GM20000 (cell line): ENCODE measurements around the gene TAL1.

Experiments used
- DNase-seq: peaks from one replicate; pipeline ENCODE4 v3.0.0; 2012; ENCODE audit warnings: low spot score
- CTCF ChIP-seq: IDR thresholded peaks from 2 replicates; pipeline ENCODE4 v1.5.1; 2012; ENCODE audit warnings: mild to moderate bottlenecking, control low read depth; ENCODE audit errors: extremely low read depth, missing control alignments

Gene TAL1

DNA sequence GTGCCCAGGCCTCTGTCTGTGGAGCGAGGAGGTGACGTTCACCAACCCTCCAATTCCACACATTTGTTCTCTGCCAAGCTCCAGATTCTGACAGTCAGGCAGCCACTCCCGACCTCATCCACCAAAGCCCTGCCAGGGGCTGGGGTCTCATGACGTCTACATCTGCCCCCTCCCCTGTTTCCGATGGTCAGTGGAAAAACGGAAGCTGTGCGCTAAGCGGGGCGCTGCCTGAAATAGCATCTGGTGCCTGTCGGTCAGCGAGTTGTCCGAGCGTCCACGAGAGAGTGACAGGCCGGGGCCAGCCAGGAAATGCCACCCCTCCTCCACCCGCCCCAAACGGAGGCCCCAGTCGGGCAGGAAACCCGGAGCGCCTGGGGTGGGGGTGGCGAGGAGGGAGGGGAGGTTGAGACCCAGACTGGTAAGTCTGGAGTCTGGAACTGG, 3.2 kb upstream of the TAL1 start:
- DNase-seq, result peak; percentile 25
- no peak for TF ChIP-seq CTCF

- DNase-seq, result peak; percentile 10
Measured at GRCh38 chr1:47233186-47233585, 1.2 kb upstream of the TAL1 start.

DNA sequence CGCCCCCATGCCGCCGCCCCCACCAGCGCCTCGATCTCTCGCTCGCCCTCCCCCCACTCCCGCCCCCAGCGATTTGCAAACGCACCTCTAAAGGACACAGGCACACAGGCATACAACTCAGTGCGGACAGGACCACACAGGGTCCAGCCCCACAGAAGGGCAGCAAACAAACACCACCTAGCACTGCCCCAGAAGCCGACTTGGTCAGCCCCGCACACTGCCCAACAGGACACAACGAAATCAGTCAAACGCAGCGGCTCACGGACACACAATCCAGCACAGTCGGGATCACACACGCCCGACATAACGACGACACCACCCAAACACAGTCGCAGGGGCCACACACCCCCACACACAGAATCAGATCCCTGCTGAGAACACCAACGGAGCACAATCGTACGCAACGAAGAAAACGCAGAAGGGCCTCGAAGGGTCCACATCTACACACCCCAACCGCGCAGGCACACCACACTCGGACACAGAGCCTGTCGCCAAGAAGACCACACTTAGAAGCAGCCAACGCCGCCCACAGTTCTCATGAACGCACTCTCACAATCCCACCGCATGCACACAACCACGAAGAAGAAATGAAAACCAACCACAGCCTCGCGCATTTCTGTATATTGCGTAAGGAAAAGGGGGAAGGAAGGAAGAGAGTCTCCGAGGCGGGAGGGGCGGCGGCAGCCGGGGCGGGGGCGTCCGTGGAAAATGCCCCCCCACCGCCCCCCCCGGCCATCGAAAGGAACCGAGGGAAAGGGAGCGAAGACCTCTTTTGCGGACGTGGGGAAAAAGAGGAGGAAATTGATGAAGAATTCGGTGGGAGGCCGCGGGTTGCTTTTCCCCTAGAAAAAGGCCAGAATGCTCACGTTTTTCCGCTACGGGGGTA, 481 bp downstream of the TAL1 start:
- TF ChIP-seq CTCF, result no peak
- DNase-seq, result peak; percentile 62

More at GRCh38 chr1:47233186-47233585, 1.2 kb upstream of the TAL1 start:
- TF ChIP-seq CTCF, result no peak

DNA sequence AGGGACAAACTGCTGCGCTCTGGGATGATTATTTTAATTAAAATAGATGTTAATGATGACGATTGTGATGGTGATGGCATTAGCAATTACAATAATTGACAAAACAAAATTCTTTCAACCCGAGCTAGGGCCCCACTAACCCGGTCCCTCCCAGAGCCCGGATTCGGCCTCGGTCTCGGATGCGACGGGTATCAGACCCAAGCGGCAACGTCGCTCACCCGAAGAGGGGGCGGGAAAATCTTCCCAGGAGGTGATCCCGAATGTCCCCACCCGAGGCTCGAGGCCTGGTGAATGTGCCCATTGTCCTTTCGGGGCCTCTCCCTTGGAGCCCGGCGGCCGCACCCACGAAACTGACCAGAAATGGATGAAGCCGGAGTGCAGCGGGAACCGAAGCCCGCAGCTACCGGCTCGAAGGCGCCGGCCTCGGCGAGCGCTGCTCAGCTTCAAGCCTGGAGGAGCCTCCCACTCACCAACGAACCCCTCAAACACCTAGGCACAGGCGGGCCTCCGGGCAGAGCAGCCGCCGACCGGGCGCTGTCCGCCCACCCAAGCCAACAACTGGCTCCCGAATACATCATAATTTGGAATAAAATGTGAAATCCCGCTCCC, 1.2 kb downstream of the TAL1 start:
- no peak for TF ChIP-seq CTCF
- DNase-seq, result peak; percentile 56

- DNase-seq, result no peak
- TF ChIP-seq CTCF, result no peak
Measured at GRCh38 chr1:47229886-47230691, 1.9 kb downstream of the TAL1 start.

DNA sequence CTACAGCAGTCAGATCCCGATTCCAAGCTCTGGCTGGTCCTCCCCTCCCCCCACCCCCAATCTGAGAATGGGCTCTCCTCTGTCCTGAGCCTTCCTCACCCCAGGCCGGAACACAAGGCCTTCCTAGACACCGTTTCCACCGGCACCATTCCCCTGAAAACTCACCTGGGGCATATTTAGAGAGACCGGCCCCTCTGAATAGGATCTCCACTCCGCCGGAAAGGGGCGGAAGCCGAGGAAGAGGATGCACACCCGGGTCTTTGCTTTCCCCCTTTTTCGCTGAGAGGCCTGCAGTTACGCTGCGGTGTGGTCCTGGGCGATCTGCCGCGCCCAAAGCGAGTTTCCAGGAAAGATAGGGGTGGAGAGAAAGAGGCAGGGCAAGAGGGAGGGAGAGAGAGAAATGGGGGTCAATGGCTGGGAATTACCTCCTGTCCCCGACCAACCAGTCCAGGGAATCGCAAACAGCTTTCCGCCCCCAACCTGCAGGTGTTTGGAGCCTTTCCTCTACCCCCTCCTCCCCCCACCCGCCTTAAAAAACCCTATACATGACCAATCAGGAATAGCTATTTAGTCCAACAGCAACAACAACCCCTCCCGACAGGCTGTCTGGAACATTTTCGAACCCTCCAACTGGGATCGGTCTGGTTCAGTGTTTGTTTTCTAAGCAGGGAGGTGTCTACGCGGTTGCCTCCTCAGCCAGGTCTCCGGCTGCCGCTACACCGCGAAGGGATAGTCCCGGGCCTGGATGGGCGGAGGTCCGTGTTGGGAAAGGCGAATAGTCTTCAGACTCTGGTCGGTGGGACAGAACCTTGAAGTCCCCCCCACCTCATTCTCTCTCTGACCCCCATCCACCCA, 2.8 kb downstream of the TAL1 start:
- TF ChIP-seq CTCF, result no peak
- no peak for DNase-seq
